ENCODE data around the gene FBXO46. TPM values are rescaled to one million over a fixed set of nuclear protein-coding genes. Genes with fewer than 3 reads are reported as not detected.

The FBXO46 gene
- total RNA-seq, 1 experiment from 2014 or later, result 12.8 TPM

GRCh38 chr19:45768655-45768983 is 37.9 kb upstream of the FBXO46 start:
- Histone ChIP-seq H3K4me3 (ENCODE audit: low read length) (peak overlapping the region; percentile 97), H3K27ac (ENCODE audit: low read length) (peak overlapping the region; percentile 69), H3K79me2 (ENCODE audit: low read length) (no peaks in the 10 kb centered on the region), H3K9me3 (ENCODE audit: low read length) (no peaks in the 10 kb centered on the region), H3K27me3 (ENCODE audit: low read length) (no peaks in the 10 kb centered on the region), H3K4me2 (ENCODE audit: low read length) (peak overlapping the region; percentile 95), H3K9me2 (replicated peaks; ENCODE audit: low read length) (no peaks in the 10 kb centered on the region), H3K4me1 (ENCODE audit: insufficient read depth, low read length) (peaks cover 29% of the 10 kb centered on the region; the same call in 1 of the 2 replicates), H2AFZ (ENCODE audit: low read length) (peak overlapping the region; percentile 97), H4K20me1 (ENCODE audit: low read length) (no peaks in the 10 kb centered on the region), H3K9ac (ENCODE audit: low read length) (peak overlapping the region; percentile 74), H3K36me3 (ENCODE audit: low read depth, low read length) (no peaks in the 10 kb centered on the region), H3F3A (ENCODE audit: low read length, unreplicated experiment) (no peaks in the 10 kb centered on the region)
- no peak for TF ChIP-seq EZH2phosphoT487 (IDR thresholded peaks at IDR 0.05; ENCODE audit: borderline replicate concordance, low read length)
- TF ChIP-seq CTCF (conservative IDR thresholded peaks at IDR 0.05; ENCODE audit: low read depth, low read length), result no peak
- TF ChIP-seq EZH2 (IDR thresholded peaks at IDR 0.05; ENCODE audit: low read length, unreplicated experiment), result no peak
- intact Hi-C loops (cut with micrococcal nuclease), result no loop called here
- ATAC-seq, result no peak
- BruUV-seq (replicated peaks), result no TSS peak
- POLR2A ChIA-PET (ENCODE audit: unreplicated experiment), result interaction anchor here (0.8 to 2.1 kb wide), 2 partner anchors 14 to 51 kb away, joined by 21 to 39 read pairs; partner anchors contain the start of gene DMPK
- CTCF ChIA-PET, result interaction anchor here (0.9 to 1.7 kb wide), 3 partner anchors 13 to 48 kb away, joined by 4 to 11 read pairs (median 5); no protein-coding TSS in a partner anchor
- no peak for DNase-seq

GRCh38 chr19:45767881-45768654 is 37.4 kb upstream of the FBXO46 start:
- peak overlapping the region; percentile 97 for H3K4me3 ChIP-seq (ENCODE audit: low read length)
- H3K79me2 ChIP-seq (ENCODE audit: low read length), result no peaks in the 10 kb centered on the region
- H3K4me1 ChIP-seq (ENCODE audit: insufficient read depth, low read length), result peaks cover 29% of the 10 kb centered on the region; the same call in 1 of the 2 replicates
- H3K9ac ChIP-seq (ENCODE audit: low read length), result peak overlapping the region; percentile 74
- no peaks in the 10 kb centered on the region for H3K36me3 ChIP-seq (ENCODE audit: low read depth, low read length)
- no peak; the same call in 1 of the 2 replicates for ATAC-seq
- H3K27ac ChIP-seq (ENCODE audit: low read length), result 0 out of 2 replicates have a peak overlapping the region, but pooled peaks have one; percentile 69
- peak overlapping the region; percentile 95 for H3K4me2 ChIP-seq (ENCODE audit: low read length)
- POLR2A ChIA-PET (ENCODE audit: unreplicated experiment), result interaction anchor here (0.6 to 0.8 kb wide), 2 partner anchors 51 to 54 kb away, joined by 5 to 7 read pairs; no protein-coding TSS in a partner anchor
- CTCF ChIA-PET, result interaction anchor here (1.3 kb wide), 1 partner anchor 11 kb away, joined by 4 read pairs; no protein-coding TSS in a partner anchor
- no peaks in the 10 kb centered on the region for H4K20me1 ChIP-seq (ENCODE audit: low read length)
- H3K27me3 ChIP-seq (ENCODE audit: low read length), result no peaks in the 10 kb centered on the region
- peak; percentile 37 for DNase-seq
- no TSS peak for BruUV-seq (replicated peaks)
- no peaks in the 10 kb centered on the region for H3K9me2 ChIP-seq (replicated peaks; ENCODE audit: low read length)
- no peaks in the 10 kb centered on the region for H3K9me3 ChIP-seq (ENCODE audit: low read length)
- no peaks in the 10 kb centered on the region for H3F3A ChIP-seq (ENCODE audit: low read length, unreplicated experiment)
- no peak for TF ChIP-seq EZH2phosphoT487 (IDR thresholded peaks at IDR 0.05; ENCODE audit: borderline replicate concordance, low read length)
- no peak for TF ChIP-seq EZH2 (IDR thresholded peaks at IDR 0.05; ENCODE audit: low read length, unreplicated experiment)
- TF ChIP-seq CTCF (conservative IDR thresholded peaks at IDR 0.05; ENCODE audit: low read depth, low read length), result no peak
- H2AFZ ChIP-seq (ENCODE audit: low read length), result peak overlapping the region; percentile 72; the same call in 1 of the 2 replicates
- intact Hi-C loops (cut with micrococcal nuclease), result no loop called here
